Measurements from ENCODE around the gene IRF5.

DNA sequence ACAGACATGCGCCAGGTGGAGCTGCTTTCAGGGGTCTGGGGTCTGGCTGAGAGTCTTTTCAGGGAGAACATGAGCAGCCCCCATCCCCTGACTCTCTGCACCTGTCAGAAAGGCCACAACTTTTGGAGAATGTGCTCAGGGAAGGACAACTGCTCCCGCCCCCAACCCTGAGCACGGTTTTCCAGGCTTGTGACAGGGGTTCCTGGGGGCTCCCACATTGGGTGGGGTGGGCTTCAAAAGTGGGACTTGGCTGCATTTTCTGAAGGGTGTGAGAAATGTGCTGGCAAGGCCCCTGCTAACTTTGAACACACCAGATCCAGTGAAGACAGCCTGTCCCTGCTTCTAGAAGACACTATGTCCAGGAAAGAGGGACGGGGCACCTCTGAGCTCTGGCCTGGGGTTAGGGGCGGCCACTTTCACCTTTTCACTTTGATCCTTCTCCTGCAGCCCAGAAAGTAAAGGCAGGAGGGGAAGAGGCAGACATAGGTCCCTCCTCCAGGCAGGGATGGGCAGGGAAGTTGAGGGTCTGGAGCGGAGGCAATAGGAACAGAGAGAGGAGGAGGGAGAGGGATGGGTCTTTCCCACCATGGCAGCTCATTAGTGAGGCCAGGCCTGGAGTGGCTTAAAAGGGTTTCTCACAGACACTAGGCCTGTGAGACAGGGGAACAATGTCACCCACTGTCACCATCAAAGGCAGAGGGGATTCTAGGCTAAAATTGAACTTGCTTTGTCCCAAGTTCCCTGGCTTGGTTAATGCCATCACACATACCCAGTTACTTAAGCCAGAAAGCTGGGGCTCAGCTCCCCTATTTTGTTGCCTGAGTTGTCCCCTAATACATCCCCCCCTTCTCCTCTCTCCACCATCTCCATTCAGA is 28.7 kb upstream of the IRF5 start:
- TF ChIP-seq JUN (CRISPR knock-in tag; IDR thresholded peaks at IDR 0.05), result no peak
- TF ChIP-seq FOXK1 (CRISPR knock-in tag; IDR thresholded peaks at IDR 0.05), result no peak
- TF ChIP-seq, protein P1, sequence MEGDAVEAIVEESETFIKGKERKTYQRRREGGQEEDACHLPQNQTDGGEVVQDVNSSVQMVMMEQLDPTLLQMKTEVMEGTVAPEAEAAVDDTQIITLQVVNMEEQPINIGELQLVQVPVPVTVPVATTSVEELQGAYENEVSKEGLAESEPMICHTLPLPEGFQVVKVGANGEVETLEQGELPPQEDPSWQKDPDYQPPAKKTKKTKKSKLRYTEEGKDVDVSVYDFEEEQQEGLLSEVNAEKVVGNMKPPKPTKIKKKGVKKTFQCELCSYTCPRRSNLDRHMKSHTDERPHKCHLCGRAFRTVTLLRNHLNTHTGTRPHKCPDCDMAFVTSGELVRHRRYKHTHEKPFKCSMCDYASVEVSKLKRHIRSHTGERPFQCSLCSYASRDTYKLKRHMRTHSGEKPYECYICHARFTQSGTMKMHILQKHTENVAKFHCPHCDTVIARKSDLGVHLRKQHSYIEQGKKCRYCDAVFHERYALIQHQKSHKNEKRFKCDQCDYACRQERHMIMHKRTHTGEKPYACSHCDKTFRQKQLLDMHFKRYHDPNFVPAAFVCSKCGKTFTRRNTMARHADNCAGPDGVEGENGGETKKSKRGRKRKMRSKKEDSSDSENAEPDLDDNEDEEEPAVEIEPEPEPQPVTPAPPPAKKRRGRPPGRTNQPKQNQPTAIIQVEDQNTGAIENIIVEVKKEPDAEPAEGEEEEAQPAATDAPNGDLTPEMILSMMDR (IDR thresholded peaks at IDR 0.05), result no peak
- no peak for TF ChIP-seq TCF7 (CRISPR knock-in tag; IDR thresholded peaks at IDR 0.05; ENCODE audit: low read depth)
- no peak for TF ChIP-seq ZNF512 (CRISPR knock-in tag; IDR thresholded peaks at IDR 0.05; ENCODE audit: borderline replicate concordance)
- no peak for TF ChIP-seq MLX (CRISPR knock-in tag; IDR thresholded peaks at IDR 0.05)
- no peak for TF ChIP-seq USF1 (CRISPR knock-in tag; IDR thresholded peaks at IDR 0.05)
- no peak for TF ChIP-seq TEAD1 (CRISPR knock-in tag; IDR thresholded peaks at IDR 0.05)
